HG02943 (cell line): ENCODE measurements around the gene RTP2.

ENCODE experiments used
- ATAC-seq: cut with Tn5 transposase; IDR thresholded peaks from one replicate; pipeline ENCODE4 v1.9.1; 2021; ENCODE audit warnings: mild to moderate bottlenecking, low read depth, moderate library complexity; ENCODE audit not compliant: unreplicated experiment

Gene RTP2

GRCh38 chr3:187739094-187739560 lies 36.8 kb upstream of the RTP2 start:
- ATAC-seq: no peak

DNA sequence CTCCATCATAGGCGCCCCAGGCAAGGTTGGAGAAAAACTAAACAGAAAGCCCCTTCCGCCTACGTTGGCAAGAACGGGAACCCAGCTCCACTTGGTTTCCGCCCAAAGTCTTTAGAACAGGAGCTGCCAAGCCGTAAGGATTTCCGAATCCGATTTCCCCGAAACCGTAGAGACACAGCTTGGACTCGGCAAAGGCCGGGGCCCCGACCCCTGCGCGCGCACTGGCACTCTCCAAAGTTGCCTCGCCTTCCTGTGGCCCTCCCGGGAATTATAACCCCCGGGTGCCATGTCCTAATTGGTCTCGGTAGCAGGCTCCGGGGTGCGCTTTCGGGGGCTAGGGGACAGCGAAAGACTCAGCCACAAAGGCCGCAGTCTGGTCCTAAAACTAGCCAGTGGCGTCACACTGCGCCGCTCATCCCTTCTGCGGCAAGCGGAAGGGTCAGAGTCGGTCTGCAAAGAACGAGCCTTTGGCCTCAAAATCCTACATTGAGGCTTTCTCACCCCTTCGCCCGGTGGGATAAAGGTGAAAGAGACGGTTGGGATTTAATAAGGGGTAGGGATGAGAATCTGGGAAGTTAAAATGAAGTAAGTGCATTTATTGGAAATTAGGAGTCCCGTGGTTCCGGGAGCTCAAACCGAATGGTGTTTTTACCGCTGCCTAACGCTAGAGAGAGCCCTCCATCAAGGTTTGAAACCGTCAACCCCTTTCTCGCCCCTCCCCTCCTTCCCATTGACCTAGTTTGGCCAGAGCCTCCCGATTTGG lies 36.2 kb upstream of the RTP2 start:
- peak; percentile 60 for ATAC-seq

DNA sequence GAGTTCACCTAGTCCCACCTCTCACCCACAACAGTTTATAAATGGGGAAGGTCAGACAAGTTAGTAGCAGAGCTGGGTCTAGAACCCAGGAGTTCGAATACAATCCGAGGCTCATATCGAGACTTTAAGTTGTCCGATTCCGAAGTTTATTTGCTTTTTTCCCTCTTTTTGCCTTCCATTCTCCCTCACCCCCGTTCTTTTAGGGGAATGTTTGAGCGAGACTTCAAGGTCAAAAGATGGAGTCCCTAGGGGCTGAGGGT lies 35.6 kb upstream of the RTP2 start:
- ATAC-seq: no peak

DNA sequence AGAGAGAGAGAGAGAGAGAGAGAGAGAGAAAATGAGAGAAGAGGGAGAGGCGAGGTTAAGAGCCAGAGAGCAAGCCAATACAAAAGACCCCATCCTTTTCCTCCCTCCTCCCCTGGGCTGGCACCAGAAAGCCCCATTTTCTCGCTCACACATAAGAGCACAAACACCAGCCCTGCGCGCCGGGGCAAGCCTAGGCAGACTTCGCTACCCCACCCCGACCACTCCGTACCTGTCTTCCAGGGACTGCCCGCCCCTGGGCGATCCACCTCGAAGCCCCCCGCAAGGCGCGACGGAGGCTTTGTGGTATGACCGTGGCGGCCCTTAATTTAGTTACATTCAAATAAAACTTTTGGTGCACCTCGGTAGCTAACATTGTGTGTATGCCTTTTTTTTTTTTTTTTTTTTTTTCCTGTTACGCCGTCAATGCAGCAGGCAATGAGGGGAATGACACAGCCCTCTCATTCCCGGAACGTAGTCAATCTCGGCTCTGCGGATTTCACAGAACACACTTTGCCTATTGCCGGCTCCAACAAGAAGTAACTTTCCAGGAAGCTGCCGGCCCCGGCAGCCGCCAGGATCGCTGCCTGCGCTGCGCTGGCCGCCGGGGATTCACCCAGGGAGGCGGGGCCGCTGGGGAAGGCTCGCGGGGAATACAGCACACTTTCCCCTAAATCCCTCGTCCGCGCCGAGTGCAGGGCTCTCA lies 35.2 kb upstream of the RTP2 start:
- no peak for ATAC-seq

- ATAC-seq: no peak
These were observed 34.6 kb upstream of the RTP2 start for GRCh38 chr3:187737006-187737367.

- no peak for ATAC-seq
These were observed 34.1 kb upstream of the RTP2 start for GRCh38 chr3:187736418-187736871.

DNA sequence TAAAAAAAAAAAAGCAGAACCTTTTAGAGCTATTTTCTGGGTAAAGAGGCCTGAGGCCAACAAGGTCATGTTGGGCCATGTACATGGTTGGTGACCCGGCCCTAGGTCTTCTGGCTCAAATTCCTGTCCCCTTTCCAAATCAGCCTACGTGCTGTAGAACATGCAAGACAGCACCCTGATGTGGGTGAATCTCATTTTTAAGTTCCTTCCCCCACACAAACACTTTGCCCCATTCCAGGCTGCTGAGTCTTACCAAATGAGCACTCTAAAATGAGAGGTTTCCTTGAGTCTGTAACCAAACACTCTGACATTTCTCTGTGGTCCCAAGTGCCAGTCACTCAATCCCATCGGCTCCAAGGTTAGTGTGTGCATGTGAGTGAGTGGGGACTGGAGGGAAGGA lies 33.5 kb upstream of the RTP2 start:
- no peak for ATAC-seq

- ATAC-seq: no peak
These were observed 33.0 kb upstream of the RTP2 start for GRCh38 chr3:187735383-187735782.

- no peak for ATAC-seq
These were observed 32.5 kb upstream of the RTP2 start for GRCh38 chr3:187734841-187735240.

- ATAC-seq: no peak
These were observed 31.0 kb upstream of the RTP2 start for GRCh38 chr3:187733371-187733770.

- no peak for ATAC-seq
These were observed 27.2 kb upstream of the RTP2 start for GRCh38 chr3:187729598-187729997.

DNA sequence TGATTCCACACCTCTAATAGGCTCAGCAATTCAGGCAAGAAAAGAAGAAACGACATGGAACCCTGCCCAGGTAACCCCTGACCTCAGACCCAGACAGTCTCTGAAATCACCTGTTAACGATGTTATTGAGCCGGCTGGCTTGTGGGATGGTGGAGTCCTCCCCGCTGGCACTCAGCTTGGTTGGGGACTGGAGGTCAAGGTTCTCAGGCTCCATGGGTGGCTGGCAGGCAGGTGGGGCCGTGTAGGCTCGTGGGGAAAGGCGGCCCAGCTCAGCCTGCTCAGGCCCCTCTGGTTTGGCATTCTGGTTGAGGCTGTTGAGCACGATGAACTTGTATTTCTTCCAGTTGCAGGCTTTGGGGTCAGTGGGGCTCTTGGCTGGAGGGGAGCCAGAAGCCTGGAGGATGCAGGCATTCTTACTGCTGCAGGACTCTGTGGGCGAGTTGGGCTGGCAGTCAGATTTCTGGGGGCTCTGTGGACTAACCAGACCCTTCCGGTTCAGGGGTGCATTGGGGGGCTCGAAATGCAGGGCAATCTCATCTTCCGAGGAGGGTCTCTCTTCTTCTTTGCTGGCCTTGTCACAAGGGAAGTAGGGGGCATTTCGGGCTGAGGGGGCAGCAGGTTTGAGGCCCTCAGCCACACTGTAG lies 26.7 kb upstream of the RTP2 start:
- ATAC-seq: no peak

- ATAC-seq: no peak
These were observed 25.9 kb upstream of the RTP2 start for GRCh38 chr3:187728248-187728647.

DNA sequence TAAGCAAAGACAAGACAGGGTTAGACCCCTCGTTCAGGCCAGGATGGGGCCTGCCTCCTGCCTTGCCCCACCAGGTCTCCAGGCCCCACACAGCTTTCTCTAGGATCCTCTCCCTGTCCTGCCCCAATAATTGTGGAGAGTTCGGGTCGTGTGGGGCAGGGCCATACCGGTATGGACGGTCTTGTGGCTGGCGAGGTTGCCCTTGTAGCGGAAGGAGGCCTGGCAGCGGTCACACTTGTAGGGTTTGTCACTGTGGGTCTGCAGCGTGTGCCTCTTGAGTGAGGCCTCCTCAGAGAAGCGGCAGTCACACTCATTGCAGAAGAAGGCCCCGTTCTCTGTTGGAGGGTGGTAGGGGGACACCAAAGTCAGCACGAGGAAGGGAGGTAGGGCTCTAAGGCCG lies 24.2 kb upstream of the RTP2 start:
- no peak for ATAC-seq

DNA sequence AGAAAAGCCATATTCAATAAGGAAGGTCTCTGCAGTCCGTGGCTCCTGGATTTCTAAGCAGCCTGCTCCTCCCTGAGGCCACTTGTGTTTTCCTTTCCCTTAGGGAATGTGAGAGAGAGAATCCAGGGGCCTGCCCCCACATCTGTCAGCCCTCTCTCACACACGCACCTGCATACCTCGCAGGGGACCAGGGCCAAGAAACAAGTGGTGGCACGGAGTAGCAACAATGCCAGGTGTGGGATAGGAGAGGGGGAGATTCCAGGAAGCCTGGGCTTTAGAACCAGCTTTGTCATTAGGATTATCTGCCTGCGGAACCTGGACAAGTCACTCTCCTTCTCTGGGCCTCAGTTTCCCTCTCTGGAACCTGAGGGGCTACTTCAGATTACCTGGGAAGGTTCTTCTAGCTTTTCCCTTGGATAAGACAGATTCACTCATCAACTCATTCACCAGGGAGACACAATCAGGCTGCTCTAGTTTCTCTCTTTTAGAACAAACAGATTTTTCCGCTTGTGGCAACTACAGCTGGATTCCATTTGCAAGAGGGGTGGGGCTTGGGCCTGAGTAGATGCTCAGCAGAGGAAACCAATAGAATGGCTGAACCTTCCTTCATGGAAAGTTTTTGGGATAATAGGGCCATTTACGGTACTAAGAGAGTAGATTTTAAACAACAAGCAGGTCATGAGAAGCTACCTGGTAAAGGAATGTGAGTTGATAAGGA lies 23.5 kb upstream of the RTP2 start:
- ATAC-seq: no peak

DNA sequence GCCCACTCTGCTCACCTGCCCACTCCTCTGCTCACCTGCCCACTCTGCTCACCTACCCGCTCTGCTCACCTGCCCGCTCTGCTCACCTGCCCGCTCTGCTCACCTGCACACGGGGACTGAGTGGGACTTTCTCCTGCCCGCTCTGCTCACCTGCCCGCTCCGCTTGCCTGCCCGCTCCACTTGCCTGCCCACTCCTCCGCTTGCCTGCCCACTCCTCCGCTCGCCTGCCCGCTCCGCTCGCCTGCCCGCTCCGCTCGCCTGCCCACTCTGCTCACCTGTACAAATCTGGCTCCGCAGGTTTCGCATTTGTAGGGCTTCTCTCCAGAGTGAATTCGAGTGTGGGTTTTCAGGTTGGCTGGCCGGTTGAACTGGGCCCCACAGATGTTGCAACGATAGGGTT lies 22.9 kb upstream of the RTP2 start:
- ATAC-seq: no peak

DNA sequence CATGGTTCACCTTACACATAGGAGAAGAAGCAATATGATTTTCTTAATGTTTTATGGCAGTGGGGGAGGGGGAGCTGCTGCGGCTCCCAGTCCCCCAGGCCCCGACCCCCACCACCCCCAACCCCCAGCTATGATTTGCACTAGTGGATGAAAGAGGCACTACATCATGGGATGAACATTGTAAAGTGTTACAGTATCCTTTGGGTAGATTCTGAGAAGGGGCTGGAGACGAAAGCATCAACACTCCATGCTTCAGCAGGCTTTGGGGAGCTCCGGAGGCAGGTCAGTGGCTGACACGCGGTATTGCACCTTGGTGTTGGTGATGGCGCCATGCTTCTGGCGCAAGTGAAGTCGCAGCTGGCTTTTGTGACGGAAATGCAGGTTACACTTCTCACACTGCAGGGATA lies 19.9 kb upstream of the RTP2 start:
- ATAC-seq: no peak

GRCh38 chr3:187721055-187721454 lies 18.7 kb upstream of the RTP2 start:
- ATAC-seq: no peak

DNA sequence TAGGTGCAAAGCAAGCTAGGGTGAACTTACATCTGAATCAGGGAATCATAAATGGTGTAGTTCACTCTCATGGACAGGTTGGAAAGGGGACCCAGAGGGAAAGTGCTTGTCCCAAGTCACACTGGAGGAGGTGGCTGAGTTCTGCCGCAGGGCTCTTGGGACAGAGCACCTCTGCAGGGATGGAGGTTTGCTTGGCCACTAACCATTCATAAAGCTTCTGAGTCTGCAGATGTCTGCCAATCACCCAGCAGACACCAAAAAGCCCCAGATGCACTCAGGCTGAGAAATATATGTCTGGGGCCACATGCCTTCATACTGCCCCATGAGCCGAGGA lies 17.9 kb upstream of the RTP2 start:
- no peak for ATAC-seq

DNA sequence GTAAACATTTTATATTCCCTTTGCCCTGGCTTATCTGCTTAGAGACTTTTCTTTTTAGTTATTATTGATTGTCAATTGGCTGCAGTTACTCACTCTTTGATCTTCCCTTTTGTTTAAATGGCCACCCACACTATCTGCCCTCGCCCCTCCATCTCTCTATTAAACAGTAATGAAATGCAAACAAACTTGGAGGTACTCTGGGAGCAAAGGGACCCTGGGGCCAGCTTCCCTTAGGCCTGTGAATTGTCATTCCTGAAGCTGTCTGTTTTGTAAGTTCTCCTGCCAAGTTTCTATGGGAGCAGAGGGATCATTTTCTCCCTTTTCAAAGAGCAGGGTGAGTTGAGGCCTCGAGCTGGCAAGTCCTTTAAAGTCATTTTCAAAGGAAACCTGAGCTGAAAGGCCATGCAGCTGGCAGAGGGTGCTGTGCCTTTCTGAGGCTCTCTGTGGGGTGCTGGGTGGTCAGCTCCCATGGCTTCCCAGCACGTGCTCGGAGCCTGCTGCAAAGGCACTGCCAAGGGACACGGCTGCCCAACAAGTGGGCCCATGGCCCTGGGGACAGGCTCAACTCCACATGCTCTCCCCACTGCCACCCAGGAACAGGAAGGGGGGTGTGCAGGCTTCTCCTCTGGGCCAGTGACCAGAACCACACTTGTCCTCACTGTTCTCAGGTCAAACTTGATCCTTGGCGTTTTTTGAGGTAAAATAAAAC lies 17.4 kb upstream of the RTP2 start:
- ATAC-seq: no peak

DNA sequence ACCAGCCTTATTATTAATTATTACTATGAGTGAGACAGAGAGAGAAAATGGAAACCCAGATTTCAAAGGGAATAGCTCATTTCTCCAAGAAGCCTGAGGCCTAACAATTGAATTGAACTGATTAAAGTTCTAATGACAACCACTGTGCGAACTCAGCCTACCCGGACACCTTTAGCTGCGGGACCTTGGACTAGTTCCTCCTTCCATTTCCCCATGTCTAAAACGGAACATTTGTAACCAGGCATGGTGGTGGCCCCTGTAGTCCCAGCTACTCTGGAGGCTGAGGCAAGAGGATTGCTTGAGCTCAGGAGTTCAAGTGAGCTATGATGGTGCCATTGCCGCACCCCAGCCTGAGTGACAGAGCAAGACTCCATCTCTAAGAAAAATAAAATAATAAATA lies 16.4 kb upstream of the RTP2 start:
- ATAC-seq: no peak
